Transverse colon (tissue), 4 donors: ENCODE measurements around the gene STAB2. TPM values are rescaled to one million over a fixed set of nuclear protein-coding genes. Genes with fewer than 3 reads are reported as not detected.

Experiments
- DNase-seq: peaks from one replicate; pipeline ENCODE4 v3.0.0-alpha.2; 2019
- H3K27ac ChIP-seq, 4 donors: fragments of 200-600 bp; sonication (generic); 2 replicates each; pipeline ENCODE4 v1.5.1; 2016 to 2018; ENCODE audit warnings: inconsistent platforms in 4 of 4
- H3K27me3 ChIP-seq: fragments of 200-600 bp; sonication (generic); 2 replicates; pipeline ENCODE4 v1.5.1; 2017; ENCODE audit warnings: inconsistent platforms
- H3K36me3 ChIP-seq, 4 donors: fragments of 200-600 bp; sonication (generic); 2 replicates each; pipeline ENCODE4 v1.5.1; 2017 to 2019; ENCODE audit warnings: inconsistent platforms in 4 of 4
- H3K4me1 ChIP-seq, 4 donors: fragments of 200-600 bp; sonication (generic); 2 replicates each; pipeline ENCODE4 v1.5.1; 2017 to 2020; ENCODE audit warnings: inconsistent platforms in 4 of 4
- H3K4me3 ChIP-seq, 4 donors: fragments of 200-600 bp; sonication (generic); 1 replicate in 1 of 4; 2 replicates in 3 of 4; pipeline versions ENCODE4 v1.5.1 to v1.6.1; 2017 to 2019; ENCODE audit warnings: inconsistent platforms in 4 of 4
- H3K9me3 ChIP-seq, 2 donors: fragments of 200-600 bp; sonication (generic); 2 replicates each; pipeline ENCODE4 v1.5.1; 2017 to 2019; ENCODE audit warnings: inconsistent platforms in 2 of 2
- EP300 ChIP-seq: sonication (generic); formaldehyde crosslinking; IDR thresholded peaks from one replicate; pipeline ENCODE4 v1.6.1; 2017; ENCODE audit warnings: antibody characterized with exemption, low read depth
- POLR2A ChIP-seq: fragments of 450-650 bp; IDR thresholded peaks from one replicate; pipeline ENCODE4 v1.6.1; 2016; ENCODE audit warnings: antibody characterized with exemption, mild to moderate bottlenecking, moderate library complexity
- POLR2AphosphoS5 ChIP-seq, 3 donors: sonication (generic); formaldehyde crosslinking; IDR thresholded peaks; one replicate each; pipeline ENCODE4 v1.6.1; 2016; ENCODE audit warnings: antibody characterized with exemption in 3 of 3
- WGBS, 2 donors: methylation state at CpG; one replicate each; pipeline ENCODE4 v1.1.5; 2018; ENCODE audit warnings: low coverage in 1 of 2; 5-methylcytosine and 5-hydroxymethylcytosine counted together
- in situ Hi-C, 4 donors: fragments of 200-750 bp; cut with MboI; loops; one replicate each; pipeline versions ENCODE4 v1.15.0 to v1.15.1; 2017; ENCODE audit warnings: low sequenced_read_pairs in 3 of 4, low pct_ligation_motif_present in 1 of 4, low pct_unique_long_range_greater_than_20kb in 1 of 4
- intact Hi-C: fragments of 100-400 bp; cut with DNase I; formaldehyde crosslinking; loops from one replicate; pipeline ENCODE4 v1.15.1; 2023; ENCODE audit warnings: low total_unique reads
- total RNA-seq, 4 donors: library from RNA; depleted of rRNA; stranded (reverse); fragments of >200 nt; gene quantifications; one replicate each; pipeline ENCODE4 v1.1.0, GENCODE V29; 2016
- TF ChIP-seq, protein P1 (sequence below), 5 experiments: fragments of 200-600 bp in 3 of 5; fragments of 450-650 bp in 2 of 5; sonication (generic) in 3 of 5; IDR thresholded peaks; 1 replicate in 2 of 5; 2 replicates in 3 of 5; pipeline ENCODE4 v1.5.1; 2016 to 2017; ENCODE audit warnings: antibody characterized with exemption in 5 of 5, inconsistent platforms in 3 of 5, mild to moderate bottlenecking in 2 of 5, moderate library complexity in 1 of 5

STAB2 gene
- total RNA-seq, 4 donors from 2014 or later: 0.48 to 1.9 (median 1.1) TPM; not detected in 1

DNA sequence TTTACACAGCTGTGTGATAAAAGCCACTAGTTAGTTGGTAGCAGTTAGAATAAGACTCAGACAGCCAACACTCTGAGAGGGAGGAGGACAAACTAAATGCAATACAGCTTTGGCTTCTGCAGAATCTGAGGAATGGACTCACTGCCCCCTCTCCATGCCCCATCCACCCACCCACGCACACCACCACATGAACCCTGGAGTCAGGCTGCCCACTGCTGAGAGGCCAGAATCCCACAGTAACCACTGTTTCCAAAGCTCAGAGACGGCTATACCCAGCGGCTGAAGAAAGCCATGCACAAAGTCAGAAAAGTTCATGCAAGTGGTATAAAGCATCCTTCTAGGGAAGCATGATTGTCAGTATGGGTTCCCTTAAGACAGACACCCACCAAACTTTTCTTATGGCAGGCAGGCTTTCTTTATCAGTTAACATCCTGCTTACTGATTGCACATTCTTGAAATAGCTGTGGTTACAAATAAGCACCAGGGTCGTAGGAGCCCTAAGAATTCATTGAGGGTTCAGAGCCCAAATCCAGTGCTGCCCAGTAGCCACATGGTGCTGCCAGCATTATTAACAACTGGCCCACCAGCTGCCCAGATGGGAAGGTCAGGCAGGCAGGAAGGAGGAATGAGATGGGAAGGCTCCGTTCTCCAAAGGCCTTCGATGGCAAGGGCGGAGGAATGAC is 192.5 kb downstream of the STAB2 start:
- H3K27me3 ChIP-seq: no peaks in the 10 kb centered on the region
- H3K27ac ChIP-seq: peak overlapping the region in 1 of 4 donors; percentile 43
- in situ Hi-C loops (no loop called here), intact Hi-C loops (loop anchor here (10.0 kb wide), 1 partner anchor 85 kb away; no protein-coding TSS in a partner anchor)
- TF ChIP-seq, protein P1, sequence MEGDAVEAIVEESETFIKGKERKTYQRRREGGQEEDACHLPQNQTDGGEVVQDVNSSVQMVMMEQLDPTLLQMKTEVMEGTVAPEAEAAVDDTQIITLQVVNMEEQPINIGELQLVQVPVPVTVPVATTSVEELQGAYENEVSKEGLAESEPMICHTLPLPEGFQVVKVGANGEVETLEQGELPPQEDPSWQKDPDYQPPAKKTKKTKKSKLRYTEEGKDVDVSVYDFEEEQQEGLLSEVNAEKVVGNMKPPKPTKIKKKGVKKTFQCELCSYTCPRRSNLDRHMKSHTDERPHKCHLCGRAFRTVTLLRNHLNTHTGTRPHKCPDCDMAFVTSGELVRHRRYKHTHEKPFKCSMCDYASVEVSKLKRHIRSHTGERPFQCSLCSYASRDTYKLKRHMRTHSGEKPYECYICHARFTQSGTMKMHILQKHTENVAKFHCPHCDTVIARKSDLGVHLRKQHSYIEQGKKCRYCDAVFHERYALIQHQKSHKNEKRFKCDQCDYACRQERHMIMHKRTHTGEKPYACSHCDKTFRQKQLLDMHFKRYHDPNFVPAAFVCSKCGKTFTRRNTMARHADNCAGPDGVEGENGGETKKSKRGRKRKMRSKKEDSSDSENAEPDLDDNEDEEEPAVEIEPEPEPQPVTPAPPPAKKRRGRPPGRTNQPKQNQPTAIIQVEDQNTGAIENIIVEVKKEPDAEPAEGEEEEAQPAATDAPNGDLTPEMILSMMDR (IDR thresholded peaks at IDR 0.05): no peak
- TF ChIP-seq POLR2A: no peak
- peaks cover 0 to 13% (median 4%) of the 10 kb centered on the region in 4 donors for H3K36me3 ChIP-seq
- 87 to 100% methylated on average over 1 to 7 of the region's 7 CpGs for WGBS, 2 donors
- no peak overlapping the region for H3K4me3 ChIP-seq
- no peak for DNase-seq
- H3K4me1 ChIP-seq: peaks cover 0 to 10% (median 0%) of the 10 kb centered on the region in 4 donors
- H3K9me3 ChIP-seq: no peaks in the 10 kb centered on the region

DNA sequence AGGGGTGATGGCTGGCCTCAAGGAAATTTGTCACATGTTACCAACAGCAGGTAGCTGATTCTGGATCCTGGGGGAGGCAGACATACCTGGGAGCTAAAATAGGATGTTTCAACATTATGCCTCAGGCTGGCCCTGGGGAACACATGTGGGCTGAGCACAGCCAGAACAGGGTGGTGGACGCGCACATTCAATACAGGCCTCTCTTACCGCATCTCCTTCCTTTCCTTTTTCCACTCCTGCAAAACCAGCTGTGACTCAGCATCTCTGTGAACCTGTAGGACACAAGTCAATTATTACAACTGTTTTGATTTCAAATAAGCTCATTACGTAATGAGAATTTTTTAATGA is 193.0 kb downstream of the STAB2 start:
- peaks cover 0 to 13% (median 5%) of the 10 kb centered on the region in 4 donors for H3K36me3 ChIP-seq

DNA sequence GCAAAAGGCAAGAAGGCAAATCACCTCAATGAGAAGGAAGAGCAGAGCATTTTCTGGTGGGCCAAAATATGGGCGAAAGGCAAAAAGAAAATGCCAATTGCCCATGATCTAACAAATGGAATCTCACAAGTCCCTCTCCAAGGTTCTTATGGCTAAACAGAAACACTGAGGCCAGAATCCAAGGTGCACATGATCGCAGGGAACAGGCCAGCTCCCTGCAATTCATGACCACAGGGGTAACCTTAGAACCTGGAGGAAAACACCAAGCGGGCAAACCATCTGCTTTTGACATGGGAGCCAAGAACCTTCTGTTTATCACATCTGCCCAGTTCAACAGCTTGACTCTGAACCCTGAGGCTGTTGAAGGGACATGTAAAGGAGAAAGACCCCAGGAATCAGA is 193.9 kb downstream of the STAB2 start:
- Histone ChIP-seq H3K27me3 (no peaks in the 10 kb centered on the region), H3K27ac (peak overlapping the region in 1 of 4 donors; percentile 3), H3K4me1 (peaks cover 0 to 16% (median 0%) of the 10 kb centered on the region in 4 donors), H3K36me3 (peaks cover 0 to 14% (median 6%) of the 10 kb centered on the region in 4 donors), H3K9me3 (no peaks in the 10 kb centered on the region), H3K4me3 (no peak overlapping the region)
- in situ Hi-C loops: no loop called here
- no peak for DNase-seq
- TF ChIP-seq POLR2A: no peak
- TF ChIP-seq, protein P1 (IDR thresholded peaks at IDR 0.05): no peak
- no peak for TF ChIP-seq EP300
- no peak for TF ChIP-seq POLR2AphosphoS5 (IDR thresholded peaks at IDR 0.05)
- 84 to 99% methylated on average over 3 of the region's 3 CpGs for WGBS, 2 donors
- intact Hi-C loops: no loop called here

More for the DNA sequence above, 193.0 kb downstream of the STAB2 start:
- no peak for DNase-seq
- WGBS, 2 donors: 88 to 91% methylated on average over 4 of the region's 4 CpGs
- Histone ChIP-seq H3K27ac (peak overlapping the region in 1 of 4 donors; percentile 43), H3K4me3 (no peak overlapping the region), H3K4me1 (peaks cover 0 to 16% (median 0%) of the 10 kb centered on the region in 4 donors), H3K27me3 (no peaks in the 10 kb centered on the region), H3K9me3 (no peaks in the 10 kb centered on the region)
- in situ Hi-C loops: no loop called here
- TF ChIP-seq POLR2A (no peak), POLR2AphosphoS5 (IDR thresholded peaks at IDR 0.05) (no peak), EP300 (no peak)
- TF ChIP-seq, protein P1 (IDR thresholded peaks at IDR 0.05): no peak
- intact Hi-C loops: no loop called here

DNA sequence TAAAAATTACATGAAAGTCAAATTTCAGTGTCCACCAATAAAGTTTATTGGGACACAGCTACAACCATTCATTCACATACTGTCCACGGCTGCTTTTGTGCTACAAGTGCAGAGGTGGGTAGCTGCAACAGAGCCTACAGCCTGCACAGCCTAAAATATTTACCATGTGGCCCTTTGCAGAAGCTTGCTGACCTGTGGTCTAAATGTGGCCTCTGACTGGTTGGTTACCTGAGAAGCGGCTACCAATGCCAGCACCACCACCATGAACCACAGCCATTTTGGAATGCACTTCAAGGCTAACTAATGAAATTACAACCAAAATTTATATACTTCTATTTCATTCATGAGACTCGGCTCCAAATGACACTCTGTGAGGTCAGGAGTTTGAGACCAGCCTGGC is 195.3 kb downstream of the STAB2 start:
- no peak for DNase-seq

More for the DNA sequence above, 195.3 kb downstream of the STAB2 start:
- WGBS, 2 donors: 93 to 100% methylated on average over 1 to 3 of the region's 3 CpGs
- in situ Hi-C loops (no loop called here), intact Hi-C loops (loop anchor here (2.0 kb wide), 1 partner anchor 46 kb away; no protein-coding TSS in a partner anchor)
- no peaks in the 10 kb centered on the region for H3K9me3 ChIP-seq
- TF ChIP-seq POLR2AphosphoS5 (IDR thresholded peaks at IDR 0.05): no peak
- TF ChIP-seq POLR2A: no peak
- no peak for TF ChIP-seq EP300
- TF ChIP-seq, protein P1 (IDR thresholded peaks at IDR 0.05): no peak
- no peak overlapping the region for H3K4me3 ChIP-seq
- no peaks in the 10 kb centered on the region for H3K27me3 ChIP-seq
- H3K27ac ChIP-seq: no peak overlapping the region
- H3K36me3 ChIP-seq: peaks cover 0 to 10% (median 2%) of the 10 kb centered on the region in 4 donors
- H3K4me1 ChIP-seq: peaks cover 0 to 16% (median 0%) of the 10 kb centered on the region in 4 donors
